HepG2 (cell line): Measurements from ENCODE around the gene KCNJ6. TPM values are rescaled to one million over a fixed set of nuclear protein-coding genes. Genes with fewer than 3 reads are reported as not detected.

Experiments used
- ATAC-seq: fragments of 200-7000 bp; cut with Tn5 transposase; 3 replicates; pipeline ENCODE4 v1.9.1; 2020; ENCODE audit warnings: mild to moderate bottlenecking, moderate library complexity
- BruUV-seq: library from RNA; stranded (reverse); fragments of 400-500 nt; replicated peaks from 2 replicates; lab custom pipeline; 2021; lab: Mats Ljungman, UMichigan
- CTCF ChIA-PET: fragments of 300-600 bp; formaldehyde crosslinking; extraction: SDS; loops from one replicate; lab custom pipeline; 2021; ENCODE audit warnings: low total read pairs, inconsistent platforms, low intra/inter-chr PET ratio; lab: Yijun Ruan, JAX
- POLR2A ChIA-PET: fragments of 350-600 bp; sonication (Branson Sonifier 250); formaldehyde crosslinking; loops from one replicate; lab custom pipeline; 2020; ENCODE audit warnings: antibody characterized with exemption, inconsistent platforms; lab: Yijun Ruan, JAX
- DNase-seq: peaks from one replicate; pipeline ENCODE4 v3.0.0-alpha.2; 2015; ENCODE audit warnings: low spot score
- FAIRE-seq: peaks from 3 replicates; lab custom pipeline; 2011; peaks lifted over from hg19 to GRCh38; lab: Jason Lieb, UNC
- H2AFZ ChIP-seq: one replicate; pipeline ENCODE4 v1.6.1; 2011; ENCODE audit warnings: low read length, inconsistent platforms
- H3K27ac ChIP-seq: fragments of 300-600 bp; 3 replicates; pipeline ENCODE4 v1.8.0; 2011; ENCODE audit warnings: mixed run types, mild to moderate bottlenecking, mixed read lengths, low read length, inconsistent platforms; ENCODE audit not compliant: insufficient read depth; ENCODE audit errors: extremely low read length
- H3K27me3 ChIP-seq, 2 experiments: fragments of 200-600 bp in 1 of 2; 2 replicates in 1 of 2; 3 replicates in 1 of 2; pipeline versions ENCODE4 v1.6.0 to v1.8.0; 2011; ENCODE audit warnings: low read length in 2 of 2, mild to moderate bottlenecking in 2 of 2, moderate library complexity in 2 of 2, inconsistent platforms in 1 of 2; ENCODE audit not compliant: insufficient read depth in 2 of 2, control insufficient read depth in 1 of 2
- H3K36me3 ChIP-seq, 2 experiments: fragments of 200-600 bp in 1 of 2; replicated peaks in 1 of 2; 2 replicates in 1 of 2; 3 replicates in 1 of 2; pipeline versions ENCODE4 v1.5.1 to v1.8.0; 2011; ENCODE audit warnings: low read length in 2 of 2, inconsistent platforms in 1 of 2; ENCODE audit not compliant: insufficient read depth in 2 of 2, control insufficient read depth in 1 of 2
- H3K4me1 ChIP-seq: 2 replicates; pipeline ENCODE4 v1.5.1; 2012; ENCODE audit warnings: low read length, inconsistent platforms; ENCODE audit not compliant: insufficient read depth
- H3K4me2 ChIP-seq: 2 replicates; pipeline ENCODE4 v1.6.0; 2011; ENCODE audit warnings: low read depth, low read length, inconsistent platforms
- H3K4me3 ChIP-seq, 3 experiments: fragments of 200-600 bp in 1 of 3; sonication (generic), shearing (Covaris generic) in 1 of 3; replicated peaks in 1 of 3; 2 replicates each; pipeline ENCODE4 v1.5.1; 2011 to 2016; ENCODE audit warnings: low read length in 3 of 3, inconsistent platforms in 2 of 3, low read depth in 2 of 3, mild to moderate bottlenecking in 2 of 3, control low read depth in 1 of 3, mixed read lengths in 1 of 3; ENCODE audit not compliant: insufficient read depth in 1 of 3
- H3K79me2 ChIP-seq: one replicate; pipeline ENCODE4 v1.6.1; 2011; ENCODE audit warnings: low read length, inconsistent platforms; ENCODE audit not compliant: insufficient read depth
- H3K9ac ChIP-seq: 2 replicates; pipeline ENCODE4 v1.6.0; 2011; ENCODE audit warnings: mild to moderate bottlenecking, low read depth, low read length, inconsistent platforms; ENCODE audit not compliant: insufficient read depth
- H3K9me3 ChIP-seq: 2 replicates; pipeline ENCODE4 v1.5.1; 2012; ENCODE audit warnings: mild to moderate bottlenecking, low read length
- H4K20me1 ChIP-seq: 2 replicates; pipeline ENCODE4 v1.6.0; 2011; ENCODE audit warnings: inconsistent platforms, mild to moderate bottlenecking, low read length, moderate library complexity; ENCODE audit not compliant: insufficient read depth
- ATM ChIP-seq: fragments of 450-650 bp; IDR thresholded peaks from 2 replicates; pipeline ENCODE4 v1.7.1; 2017; ENCODE audit warnings: mild to moderate bottlenecking, borderline replicate concordance
- BCLAF1 ChIP-seq: fragments of 450-650 bp; IDR thresholded peaks from 2 replicates; pipeline ENCODE4 v1.6.1; 2017; ENCODE audit warnings: mild to moderate bottlenecking
- HNRNPLL ChIP-seq: fragments of 200-400 bp; formaldehyde crosslinking; IDR thresholded peaks from 2 replicates; pipeline ENCODE4 v1.6.1; 2017; ENCODE audit warnings: mild to moderate bottlenecking, low read depth, low read length; ENCODE audit not compliant: poor library complexity, severe bottlenecking
- MYNN ChIP-seq: sonication (generic); formaldehyde crosslinking; IDR thresholded peaks from 2 replicates; pipeline ENCODE4 v1.4.0; 2020; ENCODE audit warnings: mild to moderate bottlenecking, low read depth, missing genetic modification reagents
- PRDM15 ChIP-seq: sonication (generic); formaldehyde crosslinking; IDR thresholded peaks from 2 replicates; pipeline ENCODE4 v1.4.0; 2020; ENCODE audit warnings: missing genetic modification reagents
- SALL1 ChIP-seq: sonication (generic); formaldehyde crosslinking; IDR thresholded peaks from 2 replicates; pipeline ENCODE4 v1.8.0; 2022; ENCODE audit warnings: mild to moderate bottlenecking, missing genetic modification reagents
- SKI ChIP-seq: fragments of 450-650 bp; IDR thresholded peaks from one replicate; pipeline ENCODE4 v1.6.1; 2018; ENCODE audit warnings: mild to moderate bottlenecking; ENCODE audit not compliant: partially characterized antibody
- THYN1 ChIP-seq: sonication (generic); formaldehyde crosslinking; IDR thresholded peaks from 2 replicates; pipeline ENCODE4 v1.8.1; 2023; ENCODE audit warnings: low read depth, mild to moderate bottlenecking, moderate library complexity, missing genetic modification reagents, borderline replicate concordance
- ZFP36L2 ChIP-seq: sonication (generic); formaldehyde crosslinking; IDR thresholded peaks from 2 replicates; pipeline ENCODE4 v1.4.0; 2020; ENCODE audit warnings: missing genetic modification reagents
- ZNF329 ChIP-seq: sonication (generic); formaldehyde crosslinking; IDR thresholded peaks from 2 replicates; pipeline ENCODE4 v1.9.0; 2021; ENCODE audit warnings: low read depth, mild to moderate bottlenecking, missing genetic modification reagents
- ZNF674 ChIP-seq: sonication (generic); formaldehyde crosslinking; IDR thresholded peaks from 2 replicates; pipeline ENCODE4 v1.5.0; 2020; ENCODE audit warnings: low read depth, mild to moderate bottlenecking, missing genetic modification reagents
- WGBS: methylation state at CpG from one replicate; pipeline ENCODE4 v1.1.6; 2017; ENCODE audit warnings: low lambda C conversion rate; 5-methylcytosine and 5-hydroxymethylcytosine counted together
- in situ Hi-C: cut with HindIII; loops from 2 replicates; pipeline ENCODE4 v1.10.0; 2017; ENCODE audit warnings: low pct_unique_long_range_greater_than_20kb; ENCODE audit not compliant: extremely low pct_ligation_motif_present
- intact Hi-C: fragments of 100-400 bp; cut with micrococcal nuclease; formaldehyde crosslinking; loops from one replicate; pipeline ENCODE4 v1.10.0; 2022; ENCODE audit not compliant: unreplicated experiment
- polyA plus RNA-seq, 8 experiments: library from polyadenylated mRNA; depleted of rRNA in 3 of 8; stranded (reverse) in 7 of 8; unstranded in 1 of 8; fragments of >200 nt; fragmentation: Illumina TruSeq in 4 of 8; extraction: Trizol in 4 of 8; gene quantifications; 2 replicates each; pipeline versions ENCODE4 v1.2.1 to v1.2.3, GENCODE V29; 2011 to 2016; ENCODE audit warnings: low read depth in 4 of 8, missing spikeins in 1 of 8, mixed read lengths in 1 of 8; ENCODE audit not compliant: insufficient read depth in 1 of 8
- total RNA-seq, 5 experiments: library from RNA; depleted of rRNA; stranded (reverse); fragments of >200 nt; fragmentation: Illumina TruSeq; extraction: Trizol; gene quantifications; 2 replicates each; pipeline ENCODE4 v1.2.3, GENCODE V29; 2016; ENCODE audit warnings: low read depth in 1 of 5

Gene KCNJ6
- total and polyA plus RNA-seq, 2 of the 13 experiments (the other 11 are each of a cell fraction or from before 2014, with no cell fraction given), result not detected

- DNase-seq (no peak), FAIRE-seq (no peak), ATAC-seq (no peak)
- H3K79me2 ChIP-seq, result no peaks in the 10 kb centered on the region
- H3K36me3 ChIP-seq, result no peaks in the 10 kb centered on the region
- ChIA-PET POLR2A (no interaction called here), CTCF (no interaction called here)
- in situ Hi-C loops (no loop called here), intact Hi-C loops (no loop called here)
- TF ChIP-seq MYNN (CRISPR knock-in tag), result no peak
- TF ChIP-seq SALL1, result no peak
- no peak for TF ChIP-seq ZNF329 (CRISPR knock-in tag)
- no peak for TF ChIP-seq THYN1 (CRISPR knock-in tag)
- no peak overlapping the region for H3K4me3 ChIP-seq
- H3K9ac ChIP-seq, result no peak overlapping the region
- peaks cover 10% of the 10 kb centered on the region; the same call in 1 of the 2 replicates for H3K9me3 ChIP-seq
- H3K4me1 ChIP-seq, result no peaks in the 10 kb centered on the region
- H4K20me1 ChIP-seq, result no peaks in the 10 kb centered on the region
- 0% methylated on average over 2 of the region's 2 CpGs for WGBS
- no TSS peak for BruUV-seq
- H2AFZ ChIP-seq, result no peak overlapping the region
- H3K27ac ChIP-seq, result no peak overlapping the region
- no peaks in the 10 kb centered on the region; a peak in 1 of 5 replicates for H3K27me3 ChIP-seq
- H3K4me2 ChIP-seq, result no peak overlapping the region
These were observed 104.5 kb downstream of the KCNJ6 start for GRCh38 chr21:37811711-37812110.

- in situ Hi-C loops (no loop called here), intact Hi-C loops (no loop called here)
- no peak overlapping the region for H3K4me2 ChIP-seq
- ATAC-seq (no peak), FAIRE-seq (no peak), DNase-seq (no peak)
- ChIA-PET CTCF (no interaction called here), POLR2A (no interaction called here)
- no peaks in the 10 kb centered on the region; a peak in 1 of 5 replicates for H3K27me3 ChIP-seq
- BruUV-seq, result no TSS peak
- H4K20me1 ChIP-seq, result no peaks in the 10 kb centered on the region
- WGBS, result 20% methylated on average over 2 of the region's 2 CpGs
- no peak overlapping the region for H2AFZ ChIP-seq
- no peak overlapping the region for H3K4me3 ChIP-seq
- H3K27ac ChIP-seq, result no peak overlapping the region
- no peak overlapping the region for H3K9ac ChIP-seq
- H3K36me3 ChIP-seq, result no peaks in the 10 kb centered on the region
- H3K9me3 ChIP-seq, result peaks cover 10% of the 10 kb centered on the region; the same call in 1 of the 2 replicates
- H3K4me1 ChIP-seq, result no peaks in the 10 kb centered on the region
- H3K79me2 ChIP-seq, result no peaks in the 10 kb centered on the region
- no peak for TF ChIP-seq ZNF674 (CRISPR knock-in tag)
- TF ChIP-seq ZFP36L2 (CRISPR knock-in tag), result no peak
- TF ChIP-seq BCLAF1, result no peak
- no peak for TF ChIP-seq SKI
- TF ChIP-seq ATM, result no peak
- no peak for TF ChIP-seq HNRNPLL
- TF ChIP-seq PRDM15, result no peak
These were observed 108.0 kb downstream of the KCNJ6 start for GRCh38 chr21:37808261-37808660.
